ENCODE measurements around the gene RPS6KA6. TPM values are rescaled to one million over a fixed set of nuclear protein-coding genes. Genes with fewer than 3 reads are reported as not detected.

The RPS6KA6 gene
- polyA plus RNA-seq, 1 donor (not counting 4 experiments of a cell fraction or from before 2014, with no cell fraction given) = 2.7 TPM

DNA sequence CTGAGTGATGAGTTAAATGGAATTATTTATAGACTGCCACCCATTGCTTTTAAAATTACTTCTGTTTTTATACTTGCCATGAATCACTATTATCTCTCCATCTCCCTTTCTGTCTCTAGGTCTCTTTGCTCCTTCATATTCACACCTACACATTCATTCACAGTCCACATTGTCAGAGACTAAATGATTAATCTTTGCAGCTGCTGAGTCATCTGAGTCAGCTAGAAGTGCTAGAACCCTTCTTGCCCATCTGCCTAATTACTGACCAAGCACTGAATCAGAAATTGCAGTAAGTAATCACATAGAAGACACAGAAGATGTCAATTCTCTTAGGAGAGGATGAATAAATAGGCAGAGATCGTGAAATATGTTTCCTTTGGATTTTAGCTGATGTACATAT, 31.6 kb upstream of the RPS6KA6 start:
- Histone ChIP-seq H3K36me3 (ENCODE audit: control insufficient read depth in 2 of 2, extremely low read depth in 1 of 2, insufficient read depth in 2 of 2, low read length in 2 of 2) (no peaks in the 10 kb centered on the region), H3K79me2 (ENCODE audit: control insufficient read depth, insufficient read depth, low read length) (no peaks in the 10 kb centered on the region), H3K9ac (ENCODE audit: control insufficient read depth, extremely low read depth, insufficient read depth, low read length) (no peak overlapping the region), H3K27me3 (ENCODE audit: control insufficient read depth, extremely low read depth, insufficient read depth, low read length) (no peaks in the 10 kb centered on the region), H4K20me1 (ENCODE audit: control insufficient read depth, extremely low read depth, insufficient read depth, low read length) (no peaks in the 10 kb centered on the region), H2AFZ (ENCODE audit: control insufficient read depth, low read length) (no peak overlapping the region), H3K9me1 (ENCODE audit: control insufficient read depth, extremely low read depth, insufficient read depth, low read length) (no peaks in the 10 kb centered on the region), H3K9me3 (ENCODE audit: control insufficient read depth, low read depth, low read length) (no peaks in the 10 kb centered on the region), H3K4me2 (ENCODE audit: control insufficient read depth, extremely low read depth, insufficient read depth, low read depth, low read length) (no peak overlapping the region), H3K4me3 (ENCODE audit: control insufficient read depth in 2 of 3, extremely low read depth in 1 of 3, insufficient read depth in 2 of 3, low read depth in 1 of 3, low read length in 3 of 3) (no peak overlapping the region), H3K27ac (ENCODE audit: control insufficient read depth, insufficient read depth, low read length) (no peak overlapping the region), H3K4me1 (ENCODE audit: control insufficient read depth, extremely low read depth, insufficient read depth, low read length) (no peaks in the 10 kb centered on the region)
- TF ChIP-seq, protein P1, sequence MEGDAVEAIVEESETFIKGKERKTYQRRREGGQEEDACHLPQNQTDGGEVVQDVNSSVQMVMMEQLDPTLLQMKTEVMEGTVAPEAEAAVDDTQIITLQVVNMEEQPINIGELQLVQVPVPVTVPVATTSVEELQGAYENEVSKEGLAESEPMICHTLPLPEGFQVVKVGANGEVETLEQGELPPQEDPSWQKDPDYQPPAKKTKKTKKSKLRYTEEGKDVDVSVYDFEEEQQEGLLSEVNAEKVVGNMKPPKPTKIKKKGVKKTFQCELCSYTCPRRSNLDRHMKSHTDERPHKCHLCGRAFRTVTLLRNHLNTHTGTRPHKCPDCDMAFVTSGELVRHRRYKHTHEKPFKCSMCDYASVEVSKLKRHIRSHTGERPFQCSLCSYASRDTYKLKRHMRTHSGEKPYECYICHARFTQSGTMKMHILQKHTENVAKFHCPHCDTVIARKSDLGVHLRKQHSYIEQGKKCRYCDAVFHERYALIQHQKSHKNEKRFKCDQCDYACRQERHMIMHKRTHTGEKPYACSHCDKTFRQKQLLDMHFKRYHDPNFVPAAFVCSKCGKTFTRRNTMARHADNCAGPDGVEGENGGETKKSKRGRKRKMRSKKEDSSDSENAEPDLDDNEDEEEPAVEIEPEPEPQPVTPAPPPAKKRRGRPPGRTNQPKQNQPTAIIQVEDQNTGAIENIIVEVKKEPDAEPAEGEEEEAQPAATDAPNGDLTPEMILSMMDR (optimal IDR thresholded peaks at IDR 0.05 in 1 of 3, IDR thresholded peaks at IDR 0.05 in 1 of 3, conservative IDR thresholded peaks at IDR 0.05 in 1 of 3; ENCODE audit: extremely low read depth in 1 of 3, insufficient read depth in 2 of 3, low read length in 3 of 3) = no peak
- no peak for TF ChIP-seq EZH2 (IDR thresholded peaks at IDR 0.05; ENCODE audit: low read length)
- no peak for FAIRE-seq
- DNase-seq (ENCODE audit: low read depth, low spot score) = no peak
- dilution Hi-C loops (cut with MboI; ENCODE audit: extremely low pct_ligation_motif_present, low sequenced_read_pairs) = no loop called here

- H3K27me3 ChIP-seq (ENCODE audit: control insufficient read depth, extremely low read depth, insufficient read depth, low read length) = no peaks in the 10 kb centered on the region
Measured at GRCh38 chrX:84218726-84219125, 30.7 kb upstream of the RPS6KA6 start.

More at GRCh38 chrX:84218726-84219125, 30.7 kb upstream of the RPS6KA6 start:
- TF ChIP-seq, protein P1 (optimal IDR thresholded peaks at IDR 0.05 in 1 of 3, IDR thresholded peaks at IDR 0.05 in 1 of 3, conservative IDR thresholded peaks at IDR 0.05 in 1 of 3; ENCODE audit: extremely low read depth in 1 of 3, insufficient read depth in 2 of 3, low read length in 3 of 3) = no peak
- no peak for TF ChIP-seq EZH2 (IDR thresholded peaks at IDR 0.05; ENCODE audit: low read length)
- Histone ChIP-seq H3K9me3 (ENCODE audit: control insufficient read depth, low read depth, low read length) (no peaks in the 10 kb centered on the region), H3K79me2 (ENCODE audit: control insufficient read depth, insufficient read depth, low read length) (no peaks in the 10 kb centered on the region), H4K20me1 (ENCODE audit: control insufficient read depth, extremely low read depth, insufficient read depth, low read length) (no peaks in the 10 kb centered on the region), H2AFZ (ENCODE audit: control insufficient read depth, low read length) (no peak overlapping the region), H3K4me1 (ENCODE audit: control insufficient read depth, extremely low read depth, insufficient read depth, low read length) (no peaks in the 10 kb centered on the region), H3K4me3 (ENCODE audit: control insufficient read depth in 2 of 3, extremely low read depth in 1 of 3, insufficient read depth in 2 of 3, low read depth in 1 of 3, low read length in 3 of 3) (no peak overlapping the region), H3K36me3 (ENCODE audit: control insufficient read depth in 2 of 2, extremely low read depth in 1 of 2, insufficient read depth in 2 of 2, low read length in 2 of 2) (no peaks in the 10 kb centered on the region), H3K9me1 (ENCODE audit: control insufficient read depth, extremely low read depth, insufficient read depth, low read length) (no peaks in the 10 kb centered on the region), H3K27ac (ENCODE audit: control insufficient read depth, insufficient read depth, low read length) (no peak overlapping the region), H3K9ac (ENCODE audit: control insufficient read depth, extremely low read depth, insufficient read depth, low read length) (no peak overlapping the region), H3K4me2 (ENCODE audit: control insufficient read depth, extremely low read depth, insufficient read depth, low read depth, low read length) (no peak overlapping the region)
- dilution Hi-C loops (cut with MboI; ENCODE audit: extremely low pct_ligation_motif_present, low sequenced_read_pairs) = no loop called here
- no peak for FAIRE-seq
- no peak for DNase-seq (ENCODE audit: low read depth, low spot score)

All from keratinocyte (primary cell).